Spleen (tissue), 7 donors: ENCODE results near the gene FREM2.

Experiments
- CTCF ChIP-seq, 11 experiments: fragments of 200-600 bp in 7 of 11; fragments of 450-650 bp in 4 of 11; sonication (generic) in 4 of 11; IDR thresholded peaks in 8 of 11; conservative IDR thresholded peaks in 3 of 11; 1 replicate in 7 of 11; 2 replicates in 4 of 11; pipeline versions ENCODE4 v1.4.0 to v1.8.0; 2016 to 2021; ENCODE audit warnings: antibody characterized with exemption in 11 of 11, inconsistent platforms in 4 of 11, mild to moderate bottlenecking in 1 of 11
- POLR2A ChIP-seq, 3 donors: fragments of 450-650 bp; IDR thresholded peaks; one replicate each; pipeline ENCODE4 v1.5.1; 2017; ENCODE audit warnings: antibody characterized with exemption in 3 of 3, mild to moderate bottlenecking in 1 of 3
- POLR2AphosphoS5 ChIP-seq, 3 donors: sonication (generic); formaldehyde crosslinking; IDR thresholded peaks; one replicate each; pipeline ENCODE4 v1.5.1; 2017; ENCODE audit warnings: antibody characterized with exemption in 3 of 3
- donor health status: DM: no; HTN: no; CAD: no; lungs with moderate emphysema.
- donor health status: DM: no; HTN: no; CAD: no.
- donor health status: DM: no; HTN: no; CAD: no.

GRCh38 chr13:38868870-38869269, 182.0 kb downstream of the FREM2 start:
- TF ChIP-seq CTCF (IDR thresholded peaks at IDR 0.05 in 8 of 11, conservative IDR thresholded peaks at IDR 0.05 in 3 of 11), result no peak
- TF ChIP-seq POLR2A (IDR thresholded peaks at IDR 0.05), result no peak
- TF ChIP-seq POLR2AphosphoS5 (IDR thresholded peaks at IDR 0.05), result no peak
